Activated naive CD8-positive, alpha-beta T cell treated with anti-CD3 and anti-CD28 coated beads, Interleukin-2, amount 10 ng/mL, durations not matched to agents 7 days and 5 days (primary cell): ENCODE data around the gene FAM234B. TPM values are rescaled to one million over a fixed set of nuclear protein-coding genes. Genes with fewer than 3 reads are reported as not detected.

Experiments used
- ATAC-seq: fragments of 150-1000 bp; cut with Tn5 transposase; one replicate; pipeline ENCODE4 v1.10.0; 2021; ENCODE audit warnings: low read depth, moderate library complexity
- POLR2A ChIA-PET: fragments of 350-600 bp; sonication (Branson Sonifier 250); formaldehyde crosslinking; loops from one replicate; lab custom pipeline; 2021; ENCODE audit warnings: antibody characterized with exemption; lab: Charles Lee
- DNase-seq: peaks from one replicate; pipeline ENCODE4 v3.0.0; 2021
- H3K27ac Mint-ChIP-seq: one replicate; pipeline ENCODE4 v1.8.0; 2022; ENCODE audit warnings: mild to moderate bottlenecking, mixed read lengths
- H3K27me3 Mint-ChIP-seq: one replicate; pipeline ENCODE4 v1.8.0; 2022; ENCODE audit warnings: mild to moderate bottlenecking, moderate library complexity, mixed read lengths
- H3K36me3 Mint-ChIP-seq: one replicate; pipeline ENCODE4 v1.8.0; 2021; ENCODE audit warnings: mild to moderate bottlenecking, mixed read lengths
- H3K4me1 Mint-ChIP-seq: one replicate; pipeline ENCODE4 v1.8.0; 2021; ENCODE audit warnings: mixed read lengths
- H3K4me3 Mint-ChIP-seq: one replicate; pipeline ENCODE4 v1.8.0; 2022; ENCODE audit warnings: mild to moderate bottlenecking, moderate library complexity, mixed read lengths
- H3K9me3 Mint-ChIP-seq: one replicate; pipeline ENCODE4 v1.8.0; 2021; ENCODE audit warnings: mixed read lengths
- total RNA-seq, 2 experiments: library from RNA; stranded (reverse); gene quantifications; one replicate each; pipeline ENCODE4 v1.2.3, GENCODE V29; 2021

FAM234B gene
- total RNA-seq = 1 to 10 TPM; 5.1 to 6.8 TPM

GRCh38 chr12:13044002-13044905 is at the start of gene FAM234B:
FAM234B (plus strand) TSS chr12:13044381; CDS start chr12:13044404, 23 bp downstream.
- H3K27me3 Mint-ChIP-seq = peaks cover 20% of the 10 kb centered on the region
- DNase-seq = peak; percentile 82
- peak within 1 kb of the TSS; percentile 49 for H3K27ac Mint-ChIP-seq
- POLR2A ChIA-PET = interaction anchor here (0.6 to 0.7 kb wide), 2 partner anchors 236 to 255 kb away, joined by 3 to 5 read pairs; no protein-coding TSS in a partner anchor
- H3K9me3 Mint-ChIP-seq = no peaks in the 10 kb centered on the region
- peak; percentile 99 for ATAC-seq
- H3K4me1 Mint-ChIP-seq = peaks cover 9% of the 10 kb centered on the region
- peak within 1 kb of the TSS; percentile 85 for H3K4me3 Mint-ChIP-seq
- H3K36me3 Mint-ChIP-seq = no peaks in the 10 kb centered on the region

GRCh38 chr12:12995088-12995487 is 49.1 kb upstream of the FAM234B start:
- Mint-ChIP-seq H3K27me3 (no peaks in the 10 kb centered on the region), H3K27ac (no peak overlapping the region), H3K4me3 (no peak overlapping the region), H3K36me3 (peaks cover 8% of the 10 kb centered on the region), H3K4me1 (peaks cover 20% of the 10 kb centered on the region), H3K9me3 (no peaks in the 10 kb centered on the region)
- POLR2A ChIA-PET = no interaction called here
- ATAC-seq (no peak), DNase-seq (no peak)

GRCh38 chr12:12996209-12996608 is 48.0 kb upstream of the FAM234B start:
- no peak for DNase-seq
- POLR2A ChIA-PET = interaction anchor here (0.6 kb wide), 1 partner anchor 195 kb away, joined by 5 read pairs; no protein-coding TSS in a partner anchor
- H3K4me3 Mint-ChIP-seq = no peak overlapping the region
- no peak for ATAC-seq
- H3K36me3 Mint-ChIP-seq = peaks cover 8% of the 10 kb centered on the region
- H3K27me3 Mint-ChIP-seq = no peaks in the 10 kb centered on the region
- H3K9me3 Mint-ChIP-seq = no peaks in the 10 kb centered on the region
- H3K27ac Mint-ChIP-seq = no peak overlapping the region
- peaks cover 23% of the 10 kb centered on the region for H3K4me1 Mint-ChIP-seq

GRCh38 chr12:12997156-12997555 is 47.0 kb upstream of the FAM234B start:
- H3K36me3 Mint-ChIP-seq = peaks cover 8% of the 10 kb centered on the region
- peaks cover 6% of the 10 kb centered on the region for H3K27me3 Mint-ChIP-seq
- no peak for DNase-seq
- no peak overlapping the region for H3K27ac Mint-ChIP-seq
- peaks cover 25% of the 10 kb centered on the region for H3K4me1 Mint-ChIP-seq
- no peak overlapping the region for H3K4me3 Mint-ChIP-seq
- ATAC-seq = no peak
- POLR2A ChIA-PET = interaction anchor here (0.5 kb wide), 1 partner anchor 274 kb away, joined by 4 read pairs; no protein-coding TSS in a partner anchor
- H3K9me3 Mint-ChIP-seq = no peaks in the 10 kb centered on the region

- Mint-ChIP-seq H3K4me3 (no peak overlapping the region), H3K27me3 (peaks cover 12% of the 10 kb centered on the region)
- ATAC-seq = no peak
Measured at GRCh38 chr12:12997734-12998133, 46.4 kb upstream of the FAM234B start.

GRCh38 chr12:12998248-12998647 is 45.9 kb upstream of the FAM234B start:
- no peak overlapping the region for H3K27ac Mint-ChIP-seq
- no peak for DNase-seq
- H3K27me3 Mint-ChIP-seq = peaks cover 17% of the 10 kb centered on the region
- H3K9me3 Mint-ChIP-seq = no peaks in the 10 kb centered on the region
- no peak for ATAC-seq
- peaks cover 21% of the 10 kb centered on the region for H3K4me1 Mint-ChIP-seq
- POLR2A ChIA-PET = no interaction called here
- no peak overlapping the region for H3K4me3 Mint-ChIP-seq
- peaks cover 6% of the 10 kb centered on the region for H3K36me3 Mint-ChIP-seq

More at GRCh38 chr12:12997734-12998133, 46.4 kb upstream of the FAM234B start:
- H3K9me3 Mint-ChIP-seq = no peaks in the 10 kb centered on the region
- peaks cover 8% of the 10 kb centered on the region for H3K36me3 Mint-ChIP-seq
- DNase-seq = no peak
- peaks cover 26% of the 10 kb centered on the region for H3K4me1 Mint-ChIP-seq
- POLR2A ChIA-PET = interaction anchor here (0.5 kb wide), 1 partner anchor 275 kb away, joined by 4 read pairs; no protein-coding TSS in a partner anchor
- H3K27ac Mint-ChIP-seq = no peak overlapping the region

GRCh38 chr12:12999271-12999958 is 44.8 kb upstream of the FAM234B start:
- H3K4me3 Mint-ChIP-seq = peak overlapping the region; percentile 82
- H3K4me1 Mint-ChIP-seq = peaks cover 19% of the 10 kb centered on the region
- POLR2A ChIA-PET = no interaction called here

GRCh38 chr12:12999959-13000615 is 44.1 kb upstream of the FAM234B start, which contains the start of gene HEBP1:
HEBP1 (minus strand) TSS chr12:13000265; CDS start chr12:13000114, 151 bp downstream.
- Mint-ChIP-seq H3K27me3 (peaks cover 29% of the 10 kb centered on the region), H3K4me3 (peak within 1 kb of the TSS; percentile 82), H3K9me3 (no peaks in the 10 kb centered on the region), H3K27ac (peak within 1 kb of the TSS; percentile 26), H3K36me3 (no peaks in the 10 kb centered on the region), H3K4me1 (peaks cover 19% of the 10 kb centered on the region)
- POLR2A ChIA-PET = no interaction called here
- ATAC-seq = peak; percentile 80
- DNase-seq = peak; percentile 98

More at GRCh38 chr12:12999271-12999958, 44.8 kb upstream of the FAM234B start:
- ATAC-seq (no peak), DNase-seq (no peak)
- no peaks in the 10 kb centered on the region for H3K36me3 Mint-ChIP-seq
- peak overlapping the region; percentile 26 for H3K27ac Mint-ChIP-seq
- H3K27me3 Mint-ChIP-seq = peaks cover 26% of the 10 kb centered on the region
- H3K9me3 Mint-ChIP-seq = no peaks in the 10 kb centered on the region

GRCh38 chr12:13000616-13000924 is 43.6 kb upstream of the FAM234B start:
- no peak for DNase-seq
- POLR2A ChIA-PET = no interaction called here

GRCh38 chr12:13000925-13001774 is 43.0 kb upstream of the FAM234B start:
- Mint-ChIP-seq H3K9me3 (no peaks in the 10 kb centered on the region), H3K4me1 (peaks cover 19% of the 10 kb centered on the region), H3K27ac (peak overlapping the region; percentile 26), H3K36me3 (no peaks in the 10 kb centered on the region), H3K4me3 (peak overlapping the region; percentile 82), H3K27me3 (peaks cover 34% of the 10 kb centered on the region)
- DNase-seq (peak; percentile 64), ATAC-seq (peak; percentile 19)
- POLR2A ChIA-PET = interaction anchor here (0.7 kb wide), 1 partner anchor 275 kb away, joined by 4 read pairs; no protein-coding TSS in a partner anchor

More at GRCh38 chr12:13000616-13000924, 43.6 kb upstream of the FAM234B start:
- ATAC-seq = peak; percentile 37
- Mint-ChIP-seq H3K9me3 (no peaks in the 10 kb centered on the region), H3K36me3 (no peaks in the 10 kb centered on the region), H3K4me3 (peak overlapping the region; percentile 82), H3K4me1 (peaks cover 19% of the 10 kb centered on the region), H3K27me3 (peaks cover 32% of the 10 kb centered on the region), H3K27ac (peak overlapping the region; percentile 26)

GRCh38 chr12:13001775-13002040 is 42.5 kb upstream of the FAM234B start:
- Mint-ChIP-seq H3K4me1 (peaks cover 19% of the 10 kb centered on the region), H3K4me3 (peak overlapping the region; percentile 73), H3K36me3 (no peaks in the 10 kb centered on the region), H3K9me3 (no peaks in the 10 kb centered on the region), H3K27me3 (peaks cover 38% of the 10 kb centered on the region), H3K27ac (peak overlapping the region; percentile 5)
- no peak for DNase-seq
- POLR2A ChIA-PET = no interaction called here
- ATAC-seq = no peak

- no peak for DNase-seq
- Mint-ChIP-seq H3K9me3 (no peaks in the 10 kb centered on the region), H3K4me1 (peaks cover 16% of the 10 kb centered on the region), H3K4me3 (peak overlapping the region; percentile 73), H3K36me3 (no peaks in the 10 kb centered on the region), H3K27ac (no peak overlapping the region), H3K27me3 (peaks cover 38% of the 10 kb centered on the region)
- POLR2A ChIA-PET = no interaction called here
- no peak for ATAC-seq
Measured at GRCh38 chr12:13002301-13003097, 41.7 kb upstream of the FAM234B start.
